Panc1 (cell line): ENCODE measurements around the gene GPAM. TPM values are rescaled to one million over a fixed set of nuclear protein-coding genes. Genes with fewer than 3 reads are reported as not detected.

Experiments used
- ATAC-seq: fragments of 200-7000 bp; cut with Tn5 transposase; 2 replicates; pipeline ENCODE4 v1.9.1; 2020; ENCODE audit warnings: mild to moderate bottlenecking, moderate library complexity
- BruUV-seq: library from RNA; stranded (reverse); fragments of 400-500 nt; replicated peaks from 2 replicates; lab custom pipeline; 2021; lab: Mats Ljungman, UMichigan
- CTCF ChIA-PET: fragments of 300-600 bp; sonication (Branson Sonifier 250); formaldehyde crosslinking; loops from one replicate; lab custom pipeline; 2022; ENCODE audit warnings: antibody characterized with exemption; lab: Charles Lee
- POLR2A ChIA-PET: fragments of 300-600 bp; sonication (Branson Sonifier 250); formaldehyde crosslinking; loops from one replicate; lab custom pipeline; 2022; ENCODE audit warnings: antibody characterized with exemption; lab: Charles Lee
- DNase-seq: peaks from one replicate; pipeline ENCODE4 v3.0.0-alpha.2; 2010; ENCODE audit warnings: low read depth, low spot score
- H3K27ac ChIP-seq: 2 replicates; pipeline ENCODE4 v1.5.1; 2011; ENCODE audit warnings: mild to moderate bottlenecking, low read length, inconsistent platforms
- H3K27me3 ChIP-seq: fragments of 200-500 bp; sonication (Bioruptor generic); 2 replicates; pipeline ENCODE4 v1.6.0; 2014; ENCODE audit warnings: low read length, inconsistent platforms; ENCODE audit not compliant: control insufficient read depth, insufficient read depth
- H3K36me3 ChIP-seq: fragments of 200-500 bp; sonication (Bioruptor generic); 2 replicates; pipeline ENCODE4 v1.5.1; 2014; ENCODE audit warnings: inconsistent platforms, mild to moderate bottlenecking, low read length, moderate library complexity; ENCODE audit not compliant: control insufficient read depth, insufficient read depth
- H3K4me1 ChIP-seq: 2 replicates; pipeline ENCODE4 v1.5.1; 2011; ENCODE audit warnings: inconsistent platforms, mild to moderate bottlenecking, low read length, moderate library complexity; ENCODE audit not compliant: control insufficient read depth, insufficient read depth
- H3K4me3 ChIP-seq, 2 experiments: 2 replicates each; pipeline ENCODE4 v1.5.1; 2011 to 2012; ENCODE audit warnings: low read depth in 2 of 2, low read length in 2 of 2, mild to moderate bottlenecking in 2 of 2, inconsistent platforms in 1 of 2, moderate library complexity in 1 of 2
- H3K9me3 ChIP-seq: fragments of 200-500 bp; sonication (Bioruptor generic); 2 replicates; pipeline ENCODE4 v1.5.1; 2014; ENCODE audit warnings: low read depth, mild to moderate bottlenecking, inconsistent platforms, low read length, moderate library complexity; ENCODE audit not compliant: control insufficient read depth, insufficient read depth
- CTCF ChIP-seq: fragments of 450-650 bp; IDR thresholded peaks from 2 replicates; pipeline ENCODE4 v1.5.1; 2017; ENCODE audit warnings: mild to moderate bottlenecking
- POLR2AphosphoS5 ChIP-seq: IDR thresholded peaks from 2 replicates; pipeline ENCODE4 v1.6.1; 2012; ENCODE audit warnings: mild to moderate bottlenecking, low read depth, low read length, moderate library complexity
- SIN3A ChIP-seq: IDR thresholded peaks from 2 replicates; pipeline ENCODE4 v1.6.1; 2012; ENCODE audit warnings: low read depth, mild to moderate bottlenecking, low read length, moderate library complexity, borderline replicate concordance; ENCODE audit not compliant: insufficient read depth
- TCF7L2 ChIP-seq: IDR thresholded peaks from 2 replicates; pipeline ENCODE4 v1.6.1; 2011; ENCODE audit warnings: mild to moderate bottlenecking, low read depth, low read length, inconsistent platforms
- in situ Hi-C: cut with HindIII; loops from 2 replicates; pipeline ENCODE4 v1.10.0; 2016; ENCODE audit warnings: low sequenced_read_pairs, low pct_unique_long_range_greater_than_20kb
- intact Hi-C: fragments of 100-400 bp; cut with micrococcal nuclease; formaldehyde crosslinking; loops from one replicate; pipeline ENCODE4 v1.10.0; 2022; ENCODE audit not compliant: unreplicated experiment
- total RNA-seq: library from RNA; stranded (reverse); gene quantifications from one replicate; pipeline ENCODE4 v1.2.1, GENCODE V29; 2021; ENCODE audit not compliant: unreplicated experiment
- TF ChIP-seq, protein P1 (sequence below), 2 experiments: IDR thresholded peaks; 2 replicates each; pipeline ENCODE4 v1.6.1; 2011 to 2012; ENCODE audit warnings: low read depth in 2 of 2, control low read depth in 1 of 2, low read length in 1 of 2, mild to moderate bottlenecking in 1 of 2, moderate library complexity in 1 of 2; ENCODE audit not compliant: insufficient read depth in 1 of 2

GPAM gene
- total RNA-seq, 1 experiment from 2014 or later = 8.0 TPM

GRCh38 chr10:112214298-112214926 is 30.8 kb upstream of the GPAM start:
- peaks cover 15% of the 10 kb centered on the region for H3K27me3 ChIP-seq
- intact Hi-C loops = no loop called here
- ChIA-PET POLR2A (no interaction called here), CTCF (no interaction called here)
- TF ChIP-seq CTCF = no peak
- no peak for TF ChIP-seq POLR2AphosphoS5
- TF ChIP-seq SIN3A = no peak
- DNase-seq = no peak
- no peak overlapping the region for H3K4me3 ChIP-seq
- no TSS peak for BruUV-seq
- in situ Hi-C loops = no loop called here
- no peaks in the 10 kb centered on the region for H3K36me3 ChIP-seq
- ATAC-seq = no peak
- no peaks in the 10 kb centered on the region for H3K9me3 ChIP-seq
- H3K4me1 ChIP-seq = no peaks in the 10 kb centered on the region
- H3K27ac ChIP-seq = no peak overlapping the region

GRCh38 chr10:112213836-112214235 is 30.3 kb upstream of the GPAM start:
- no peak overlapping the region for H3K4me3 ChIP-seq
- intact Hi-C loops = no loop called here
- no peaks in the 10 kb centered on the region for H3K36me3 ChIP-seq
- ChIA-PET CTCF (no interaction called here), POLR2A (no interaction called here)
- TF ChIP-seq SIN3A (no peak), POLR2AphosphoS5 (no peak), CTCF (no peak), TCF7L2 (no peak)
- TF ChIP-seq, protein P1, sequence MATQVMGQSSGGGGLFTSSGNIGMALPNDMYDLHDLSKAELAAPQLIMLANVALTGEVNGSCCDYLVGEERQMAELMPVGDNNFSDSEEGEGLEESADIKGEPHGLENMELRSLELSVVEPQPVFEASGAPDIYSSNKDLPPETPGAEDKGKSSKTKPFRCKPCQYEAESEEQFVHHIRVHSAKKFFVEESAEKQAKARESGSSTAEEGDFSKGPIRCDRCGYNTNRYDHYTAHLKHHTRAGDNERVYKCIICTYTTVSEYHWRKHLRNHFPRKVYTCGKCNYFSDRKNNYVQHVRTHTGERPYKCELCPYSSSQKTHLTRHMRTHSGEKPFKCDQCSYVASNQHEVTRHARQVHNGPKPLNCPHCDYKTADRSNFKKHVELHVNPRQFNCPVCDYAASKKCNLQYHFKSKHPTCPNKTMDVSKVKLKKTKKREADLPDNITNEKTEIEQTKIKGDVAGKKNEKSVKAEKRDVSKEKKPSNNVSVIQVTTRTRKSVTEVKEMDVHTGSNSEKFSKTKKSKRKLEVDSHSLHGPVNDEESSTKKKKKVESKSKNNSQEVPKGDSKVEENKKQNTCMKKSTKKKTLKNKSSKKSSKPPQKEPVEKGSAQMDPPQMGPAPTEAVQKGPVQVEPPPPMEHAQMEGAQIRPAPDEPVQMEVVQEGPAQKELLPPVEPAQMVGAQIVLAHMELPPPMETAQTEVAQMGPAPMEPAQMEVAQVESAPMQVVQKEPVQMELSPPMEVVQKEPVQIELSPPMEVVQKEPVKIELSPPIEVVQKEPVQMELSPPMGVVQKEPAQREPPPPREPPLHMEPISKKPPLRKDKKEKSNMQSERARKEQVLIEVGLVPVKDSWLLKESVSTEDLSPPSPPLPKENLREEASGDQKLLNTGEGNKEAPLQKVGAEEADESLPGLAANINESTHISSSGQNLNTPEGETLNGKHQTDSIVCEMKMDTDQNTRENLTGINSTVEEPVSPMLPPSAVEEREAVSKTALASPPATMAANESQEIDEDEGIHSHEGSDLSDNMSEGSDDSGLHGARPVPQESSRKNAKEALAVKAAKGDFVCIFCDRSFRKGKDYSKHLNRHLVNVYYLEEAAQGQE (IDR thresholded peaks at IDR 0.05; ENCODE audit: insufficient read depth in 1 of 2, low read depth in 2 of 2, low read length in 1 of 2) = no peak
- no peak for DNase-seq
- no peaks in the 10 kb centered on the region for H3K9me3 ChIP-seq
- in situ Hi-C loops = no loop called here
- H3K4me1 ChIP-seq = no peaks in the 10 kb centered on the region
- H3K27ac ChIP-seq = no peak overlapping the region
- peaks cover 15% of the 10 kb centered on the region for H3K27me3 ChIP-seq
- no peak for ATAC-seq
- no TSS peak for BruUV-seq
